ENCODE results near the gene ADORA1. TPM values are rescaled to one million over a fixed set of nuclear protein-coding genes. Genes with fewer than 3 reads are reported as not detected.

Gene ADORA1
- polyA plus RNA-seq, 3 donors from 2014 or later, result 0.18 to 3.7 TPM; not detected in 1

GRCh38 chr1:203088441-203088840 lies 39.1 kb upstream of the ADORA1 start:
- no peak overlapping the region for H3K4me3 Mint-ChIP-seq
- H3K9me3 Mint-ChIP-seq, result no peaks in the 10 kb centered on the region
- H3K27ac Mint-ChIP-seq, result no peak overlapping the region
- H3K27me3 Mint-ChIP-seq (ENCODE audit: low read depth in 3 of 3), result peaks cover 0 to 14% (median 0%) of the 10 kb centered on the region in 3 donors
- H3K4me1 Mint-ChIP-seq, result no peaks in the 10 kb centered on the region
- no peak for DNase-seq
- no peaks in the 10 kb centered on the region for H3K36me3 Mint-ChIP-seq

GRCh38 chr1:203089001-203089650 lies 38.4 kb upstream of the ADORA1 start:
- no peaks in the 10 kb centered on the region for H3K36me3 Mint-ChIP-seq
- H3K27ac Mint-ChIP-seq, result no peak overlapping the region
- H3K9me3 Mint-ChIP-seq, result peaks cover 0 to 2% (median 0%) of the 10 kb centered on the region in 6 donors
- H3K4me1 Mint-ChIP-seq, result no peaks in the 10 kb centered on the region
- no peak overlapping the region for H3K4me3 Mint-ChIP-seq
- DNase-seq, result no peak
- peaks cover 0 to 14% (median 0%) of the 10 kb centered on the region in 3 donors for H3K27me3 Mint-ChIP-seq (ENCODE audit: low read depth in 3 of 3)

- Mint-ChIP-seq H3K36me3 (peaks cover 0 to 4% (median 4%) of the 10 kb centered on the region in 3 donors), H3K27ac (no peak overlapping the region), H3K4me3 (no peak overlapping the region), H3K27me3 (ENCODE audit: low read depth in 3 of 3) (peaks cover 0 to 17% (median 0%) of the 10 kb centered on the region in 3 donors), H3K9me3 (peaks cover 1 to 6% (median 5%) of the 10 kb centered on the region in 6 donors), H3K4me1 (no peaks in the 10 kb centered on the region)
- no peak for DNase-seq
Measured at GRCh38 chr1:203089651-203090045, 37.9 kb upstream of the ADORA1 start.

GRCh38 chr1:203090421-203091198 lies 36.9 kb upstream of the ADORA1 start:
- H3K36me3 Mint-ChIP-seq, result peaks cover 0 to 5% (median 4%) of the 10 kb centered on the region in 3 donors
- H3K27me3 Mint-ChIP-seq (ENCODE audit: low read depth in 3 of 3), result peaks cover 0 to 23% (median 2%) of the 10 kb centered on the region in 3 donors
- H3K27ac Mint-ChIP-seq, result no peak overlapping the region
- H3K4me1 Mint-ChIP-seq, result no peaks in the 10 kb centered on the region
- peaks cover 8 to 16% (median 14%) of the 10 kb centered on the region in 6 donors for H3K9me3 Mint-ChIP-seq
- no peak for DNase-seq
- no peak overlapping the region for H3K4me3 Mint-ChIP-seq

GRCh38 chr1:203091199-203091477 lies 36.4 kb upstream of the ADORA1 start:
- no peaks in the 10 kb centered on the region for H3K4me1 Mint-ChIP-seq
- H3K27ac Mint-ChIP-seq, result no peak overlapping the region
- H3K27me3 Mint-ChIP-seq (ENCODE audit: low read depth in 3 of 3), result peaks cover 0 to 23% (median 2%) of the 10 kb centered on the region in 3 donors
- H3K36me3 Mint-ChIP-seq, result peaks cover 0 to 5% (median 4%) of the 10 kb centered on the region in 3 donors
- DNase-seq, result no peak
- no peak overlapping the region for H3K4me3 Mint-ChIP-seq
- H3K9me3 Mint-ChIP-seq, result peaks cover 8 to 20% (median 15%) of the 10 kb centered on the region in 6 donors

GRCh38 chr1:203091761-203092330 lies 35.7 kb upstream of the ADORA1 start:
- Mint-ChIP-seq H3K27ac (no peak overlapping the region), H3K4me1 (no peaks in the 10 kb centered on the region), H3K4me3 (no peak overlapping the region), H3K36me3 (peaks cover 0 to 5% (median 4%) of the 10 kb centered on the region in 3 donors), H3K9me3 (peaks cover 8 to 20% (median 15%) of the 10 kb centered on the region in 6 donors), H3K27me3 (ENCODE audit: low read depth in 3 of 3) (peaks cover 2 to 20% (median 2%) of the 10 kb centered on the region in 3 donors)
- DNase-seq, result no peak

DNA sequence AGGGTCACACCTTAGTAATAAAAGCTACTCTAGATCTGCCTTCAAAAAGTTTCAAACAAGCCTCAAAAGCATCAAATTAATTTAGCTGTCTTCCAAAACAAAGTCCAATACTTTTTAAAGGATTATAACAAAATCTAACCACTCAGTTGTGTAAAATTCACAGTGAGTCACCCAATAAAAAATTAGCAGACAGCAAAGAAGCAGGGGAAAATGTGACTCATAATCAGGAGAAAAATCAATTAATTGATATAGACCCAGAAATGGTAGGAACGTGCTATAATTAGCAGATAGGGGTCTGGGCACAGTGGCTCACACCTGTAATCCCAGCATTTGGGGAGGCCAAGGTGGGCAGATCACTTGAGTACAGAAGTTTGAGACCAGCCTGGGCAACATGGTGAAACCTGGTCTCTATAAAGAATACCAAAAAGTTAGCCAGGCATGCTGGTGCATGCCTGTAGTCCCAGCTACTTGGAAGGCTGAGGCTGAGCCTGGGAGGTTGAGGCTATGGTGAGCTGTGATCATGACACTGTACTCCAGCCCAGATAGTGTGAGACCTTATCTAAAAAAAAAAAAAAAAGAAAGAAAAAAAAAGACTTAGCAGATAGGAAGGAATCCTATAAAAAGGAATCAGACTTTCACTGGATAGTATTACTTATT lies 33.6 kb upstream of the ADORA1 start:
- Mint-ChIP-seq H3K27me3 (ENCODE audit: low read depth in 3 of 3) (peaks cover 3 to 16% (median 5%) of the 10 kb centered on the region in 3 donors), H3K4me1 (no peaks in the 10 kb centered on the region), H3K36me3 (peaks cover 0 to 5% (median 4%) of the 10 kb centered on the region in 3 donors)

GRCh38 chr1:203095061-203095690 lies 32.4 kb upstream of the ADORA1 start:
- DNase-seq, result no peak
- Mint-ChIP-seq H3K9me3 (peaks cover 8 to 20% (median 15%) of the 10 kb centered on the region in 6 donors), H3K4me1 (no peaks in the 10 kb centered on the region), H3K4me3 (no peak overlapping the region), H3K27ac (no peak overlapping the region), H3K27me3 (ENCODE audit: low read depth in 3 of 3) (peaks cover 3 to 16% (median 5%) of the 10 kb centered on the region in 3 donors), H3K36me3 (peaks cover 0 to 5% (median 4%) of the 10 kb centered on the region in 3 donors)

More for the DNA sequence above, 33.6 kb upstream of the ADORA1 start:
- H3K9me3 Mint-ChIP-seq, result peaks cover 8 to 20% (median 15%) of the 10 kb centered on the region in 6 donors
- H3K4me3 Mint-ChIP-seq, result no peak overlapping the region
- no peak for DNase-seq
- no peak overlapping the region for H3K27ac Mint-ChIP-seq

DNA sequence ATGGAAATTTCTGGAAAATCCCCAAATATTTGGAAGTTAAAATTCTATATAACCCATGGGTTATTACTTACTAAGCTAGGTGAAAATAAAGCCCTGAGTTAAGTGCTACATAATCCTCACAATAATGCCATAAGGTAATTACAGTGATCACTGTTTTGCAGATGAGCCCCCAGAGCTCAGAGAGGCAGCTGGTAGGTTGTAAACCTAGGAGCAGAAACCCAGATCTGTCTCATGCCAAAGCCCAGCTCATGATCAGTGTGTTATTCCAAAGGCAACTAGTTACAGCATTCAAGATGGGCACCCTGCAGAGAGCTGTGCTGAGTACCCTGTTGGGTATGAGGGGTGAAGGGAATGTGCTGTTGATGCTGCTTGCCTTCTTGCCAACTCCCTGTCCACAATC lies 31.0 kb upstream of the ADORA1 start:
- no peak for DNase-seq
- H3K36me3 Mint-ChIP-seq, result peaks cover 0 to 5% (median 4%) of the 10 kb centered on the region in 3 donors
- H3K4me3 Mint-ChIP-seq, result no peak overlapping the region
- no peak overlapping the region for H3K27ac Mint-ChIP-seq
- H3K9me3 Mint-ChIP-seq, result peaks cover 8 to 20% (median 15%) of the 10 kb centered on the region in 6 donors
- peaks cover 3 to 16% (median 5%) of the 10 kb centered on the region in 3 donors for H3K27me3 Mint-ChIP-seq (ENCODE audit: low read depth in 3 of 3)
- no peaks in the 10 kb centered on the region for H3K4me1 Mint-ChIP-seq

DNA sequence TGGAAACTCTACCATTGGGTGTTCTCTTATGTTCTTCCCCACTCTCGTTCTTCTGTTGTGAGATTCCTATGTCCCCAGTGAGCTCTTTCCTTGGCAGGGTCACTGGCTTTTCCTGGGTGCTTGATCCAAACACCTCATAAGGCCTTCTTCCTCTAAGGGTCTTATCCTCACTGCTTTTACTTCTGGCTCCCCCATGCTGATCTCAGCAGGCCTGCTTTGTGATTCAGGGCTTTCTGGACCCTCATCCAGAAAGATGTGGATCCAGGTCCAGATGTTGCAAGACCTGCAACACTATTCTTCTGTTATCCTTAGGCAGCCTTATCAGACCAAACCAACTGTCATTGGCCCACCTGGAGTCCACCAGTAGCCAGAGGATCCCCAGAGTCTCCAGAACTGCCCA lies 30.5 kb upstream of the ADORA1 start:
- Mint-ChIP-seq H3K27ac (no peak overlapping the region), H3K36me3 (peaks cover 0 to 5% (median 4%) of the 10 kb centered on the region in 3 donors), H3K4me1 (no peaks in the 10 kb centered on the region), H3K4me3 (no peak overlapping the region), H3K9me3 (peaks cover 8 to 20% (median 15%) of the 10 kb centered on the region in 6 donors), H3K27me3 (ENCODE audit: low read depth in 3 of 3) (peaks cover 3 to 16% (median 5%) of the 10 kb centered on the region in 3 donors)
- no peak for DNase-seq

GRCh38 chr1:203098445-203098844 lies 29.1 kb upstream of the ADORA1 start:
- Mint-ChIP-seq H3K27me3 (ENCODE audit: low read depth in 3 of 3) (peaks cover 5 to 15% (median 5%) of the 10 kb centered on the region in 3 donors), H3K9me3 (peaks cover 8 to 20% (median 15%) of the 10 kb centered on the region in 6 donors), H3K4me3 (no peak overlapping the region), H3K36me3 (peaks cover 0 to 5% (median 4%) of the 10 kb centered on the region in 3 donors), H3K27ac (no peak overlapping the region), H3K4me1 (no peaks in the 10 kb centered on the region)
- no peak for DNase-seq

DNA sequence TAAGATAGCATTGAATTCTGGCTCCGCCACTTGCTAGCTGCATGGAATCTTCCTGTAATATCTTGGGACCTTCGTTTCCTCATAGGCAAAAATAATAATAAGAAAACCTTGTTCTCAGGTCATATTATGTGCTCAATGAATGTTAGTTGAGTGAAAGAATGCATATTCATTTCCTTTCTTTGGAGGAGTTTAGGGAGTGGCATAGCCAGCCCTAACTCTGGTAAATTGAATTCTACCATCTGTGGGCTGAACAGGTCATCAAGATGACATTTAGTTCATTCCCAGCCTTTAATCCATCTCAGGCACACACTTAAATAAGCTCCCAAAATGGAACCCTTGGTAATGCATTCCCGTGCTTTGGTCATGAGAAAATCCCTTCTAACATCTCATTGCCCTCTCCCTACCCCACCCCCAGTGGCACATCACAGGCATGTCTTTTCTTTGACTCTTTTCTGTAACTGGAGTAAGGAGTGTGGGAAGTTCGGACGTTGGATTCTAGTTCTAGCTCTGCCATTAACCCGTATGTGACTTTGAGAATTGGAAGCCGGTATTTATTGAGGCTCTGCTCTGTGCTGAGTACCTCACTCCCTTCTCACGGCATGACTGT lies 28.5 kb upstream of the ADORA1 start:
- DNase-seq, result no peak
- no peaks in the 10 kb centered on the region for H3K4me1 Mint-ChIP-seq
- H3K9me3 Mint-ChIP-seq, result peaks cover 8 to 20% (median 15%) of the 10 kb centered on the region in 6 donors
- H3K4me3 Mint-ChIP-seq, result no peak overlapping the region
- H3K27me3 Mint-ChIP-seq (ENCODE audit: low read depth in 3 of 3), result peaks cover 5 to 15% (median 5%) of the 10 kb centered on the region in 3 donors
- no peak overlapping the region for H3K27ac Mint-ChIP-seq
- peaks cover 0 to 5% (median 4%) of the 10 kb centered on the region in 3 donors for H3K36me3 Mint-ChIP-seq

All from immature natural killer cell (primary cell).